HUES64 (cell line): Measurements from ENCODE around the gene FAM83G.
A peak's percentile ranks its signal among the peaks of the same experiment; 100 is the strongest.

ENCODE experiments used
- H3K27ac ChIP-seq: 2 replicates; pipeline ENCODE4 v1.7.0; 2013; ENCODE audit warnings: low read depth, low read length, inconsistent platforms
- H3K27me3 ChIP-seq: 2 replicates; pipeline ENCODE4 v1.6.1; 2013; ENCODE audit warnings: mild to moderate bottlenecking, low read length; ENCODE audit not compliant: insufficient read depth
- H3K36me3 ChIP-seq: 2 replicates; pipeline ENCODE4 v1.6.1; 2013; ENCODE audit warnings: mild to moderate bottlenecking, low read length; ENCODE audit not compliant: insufficient read depth
- H3K4me1 ChIP-seq: 2 replicates; pipeline ENCODE4 v1.6.1; 2013; ENCODE audit warnings: mild to moderate bottlenecking, low read length, moderate library complexity; ENCODE audit not compliant: insufficient read depth
- H3K4me3 ChIP-seq: 2 replicates; pipeline ENCODE4 v1.5.1; 2013; ENCODE audit warnings: mild to moderate bottlenecking, low read length, moderate library complexity
- H3K9ac ChIP-seq: 2 replicates; pipeline ENCODE4 v1.6.1; 2013; ENCODE audit warnings: mild to moderate bottlenecking, low read depth, low read length
- H3K9me3 ChIP-seq: 2 replicates; pipeline ENCODE4 v1.6.1; 2013; ENCODE audit warnings: low read depth, low read length; ENCODE audit not compliant: insufficient read depth
- WGBS: fragments of 150-250, 120-280 bp; methylation state at CpG from one replicate; pipeline ENCODE4 v1.1.7; 2013; ENCODE audit warnings: missing lambda C conversion rate; 5-methylcytosine and 5-hydroxymethylcytosine counted together

Gene FAM83G

DNA sequence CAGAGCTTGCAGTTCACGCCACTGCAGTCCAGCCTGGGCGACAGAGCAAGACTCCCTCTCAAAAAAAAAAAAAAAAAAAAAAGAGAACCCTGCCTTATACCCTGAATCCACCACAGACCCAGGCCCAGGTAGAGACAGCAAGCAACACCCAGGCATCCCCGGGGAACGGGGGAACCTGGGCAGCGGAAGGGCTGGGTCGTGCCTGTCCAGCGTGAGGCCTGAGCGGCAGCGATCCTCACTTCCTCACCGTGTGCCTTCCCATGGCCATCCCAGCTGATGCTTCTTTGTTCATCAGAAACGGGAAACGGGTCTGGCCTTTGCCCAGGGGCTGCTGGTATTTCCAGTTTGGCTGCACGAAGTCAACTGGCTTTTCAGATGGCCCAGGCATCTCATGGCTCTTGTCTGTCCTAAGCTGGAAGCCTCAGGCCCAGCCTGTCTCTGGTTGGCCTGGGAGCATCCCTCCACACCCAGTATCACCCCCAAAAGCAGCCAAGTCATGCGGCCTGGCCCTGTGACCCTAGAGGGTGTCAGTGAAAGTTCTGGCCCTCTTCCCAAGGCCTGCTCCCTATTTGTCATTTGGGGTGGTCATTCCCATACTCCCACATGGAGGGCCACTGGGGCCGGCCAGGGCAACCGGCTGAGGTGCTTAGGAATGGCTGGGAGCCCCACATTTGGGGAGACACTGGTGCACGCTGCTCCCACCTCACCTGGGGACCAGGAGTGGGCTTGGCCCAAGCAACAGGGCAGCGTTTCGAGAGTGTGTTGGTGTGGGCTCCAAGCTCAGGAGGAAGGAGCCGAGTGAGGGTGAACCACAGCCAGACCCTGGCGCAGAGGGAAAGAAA is 20.1 kb downstream of the FAM83G start:
- Histone ChIP-seq H3K4me1 (peaks cover 3% of the 10 kb centered on the region; the same call in 1 of the 2 replicates), H3K27ac (no peak overlapping the region), H3K9ac (no peak overlapping the region), H3K9me3 (no peaks in the 10 kb centered on the region), H3K4me3 (no peak overlapping the region), H3K27me3 (no peaks in the 10 kb centered on the region), H3K36me3 (peaks cover 51% of the 10 kb centered on the region)
- 95% methylated on average over 20 of the region's 21 CpGs for WGBS

DNA sequence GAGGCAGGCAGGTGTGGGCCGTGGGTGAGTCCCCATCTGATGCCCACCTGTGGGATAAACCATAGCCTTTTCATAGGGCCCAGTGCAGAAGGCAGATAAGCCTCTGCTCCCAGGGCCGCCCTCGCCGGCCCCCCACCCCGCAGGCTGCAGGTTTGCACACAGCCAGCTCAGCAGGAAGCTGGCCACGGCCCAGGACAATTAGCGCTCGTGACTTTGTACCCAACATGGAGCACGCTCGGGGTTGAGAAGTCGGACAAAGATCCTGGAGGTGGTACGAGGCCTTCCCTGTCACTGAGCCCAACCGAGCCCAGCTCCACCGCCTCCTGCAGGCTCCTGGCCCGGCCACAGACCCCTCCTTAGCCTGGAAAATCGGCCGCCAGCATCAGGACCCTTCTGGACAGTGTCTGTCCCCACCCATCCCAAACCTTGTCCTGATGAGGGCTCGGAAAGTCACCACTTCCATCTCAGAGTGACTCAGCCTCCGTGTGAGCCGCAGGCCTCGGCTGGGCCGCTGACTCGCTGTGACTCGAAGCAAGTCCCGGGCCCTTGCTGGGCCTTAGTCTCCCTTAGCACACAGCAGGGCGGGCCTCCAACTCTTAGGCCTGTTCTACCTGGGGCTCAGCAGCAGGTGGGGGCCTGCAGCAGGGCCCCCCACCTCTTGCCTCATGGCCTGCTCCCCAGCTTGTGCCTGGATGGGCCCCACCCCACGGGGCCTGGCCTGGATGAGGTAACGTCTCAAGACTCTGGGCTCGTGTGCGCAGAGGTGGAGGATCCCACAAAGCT is 22.7 kb downstream of the FAM83G start:
- H3K9ac ChIP-seq, result 0 out of 2 replicates have a peak overlapping the region, but pooled peaks have one; percentile 43
- WGBS, result 79% methylated on average over 30 of the region's 30 CpGs
- H3K4me1 ChIP-seq, result peaks cover 3% of the 10 kb centered on the region; the same call in 1 of the 2 replicates
- H3K27ac ChIP-seq, result 0 out of 2 replicates have a peak overlapping the region, but pooled peaks have one; percentile 3
- H3K4me3 ChIP-seq, result no peak overlapping the region
- no peaks in the 10 kb centered on the region for H3K27me3 ChIP-seq
- H3K9me3 ChIP-seq, result no peaks in the 10 kb centered on the region
- peaks cover 62% of the 10 kb centered on the region for H3K36me3 ChIP-seq

DNA sequence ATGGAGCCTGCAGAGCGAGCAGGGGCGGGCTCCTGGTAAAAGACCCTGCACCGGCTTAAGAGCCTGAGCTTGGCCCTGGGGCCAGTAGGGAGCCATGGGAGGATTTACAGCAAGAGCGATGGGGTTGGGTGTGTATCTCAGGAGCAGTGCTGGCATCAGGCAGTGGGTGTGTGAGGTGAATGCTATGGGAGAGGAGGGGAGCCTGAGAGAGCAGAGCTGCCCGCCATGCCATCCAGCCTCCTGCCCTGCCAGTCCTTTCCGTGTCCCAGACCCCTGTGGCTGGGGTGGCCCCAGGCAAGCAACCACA is 23.3 kb downstream of the FAM83G start:
- Histone ChIP-seq H3K4me1 (peaks cover 3% of the 10 kb centered on the region; the same call in 1 of the 2 replicates), H3K27ac (0 out of 2 replicates have a peak overlapping the region, but pooled peaks have one; percentile 3), H3K36me3 (peaks cover 62% of the 10 kb centered on the region), H3K9ac (no peak overlapping the region), H3K27me3 (no peaks in the 10 kb centered on the region), H3K9me3 (no peaks in the 10 kb centered on the region), H3K4me3 (no peak overlapping the region)
- WGBS, result 77% methylated on average over 6 of the region's 6 CpGs

DNA sequence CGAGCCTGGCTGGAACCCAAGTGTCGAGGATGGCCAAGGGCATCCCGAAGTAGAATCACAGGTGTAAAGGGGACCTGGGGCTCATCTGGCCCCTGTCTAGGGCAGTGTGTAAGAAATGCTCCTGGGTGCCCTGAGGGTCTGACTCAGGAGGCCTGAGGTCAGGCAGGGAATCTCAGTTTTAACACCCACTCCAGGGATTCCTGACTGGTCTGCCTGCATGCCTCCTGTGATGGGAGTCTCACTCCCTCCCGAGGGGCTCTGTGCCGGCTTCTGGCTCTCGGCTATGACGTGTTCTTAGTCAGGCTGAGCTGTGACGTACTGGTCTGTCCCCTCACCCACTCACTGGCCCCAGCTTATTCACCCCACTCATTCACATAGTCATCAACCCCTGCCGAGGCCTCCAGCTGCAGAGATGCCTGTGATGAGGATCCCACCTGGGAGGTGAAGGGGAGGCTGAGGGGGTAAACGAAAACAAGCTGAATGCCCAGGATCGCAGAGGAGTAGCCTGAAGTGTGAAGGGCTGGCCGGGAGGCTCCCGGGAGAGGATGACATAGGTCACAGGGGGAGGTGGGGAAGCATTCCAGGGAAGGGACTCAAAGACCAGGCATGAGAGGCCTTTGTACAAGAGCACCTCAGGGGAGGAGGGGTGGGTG is 23.8 kb downstream of the FAM83G start:
- H3K27me3 ChIP-seq, result no peaks in the 10 kb centered on the region
- H3K9me3 ChIP-seq, result no peaks in the 10 kb centered on the region
- H3K4me3 ChIP-seq, result no peak overlapping the region
- no peak overlapping the region for H3K27ac ChIP-seq
- peaks cover 60% of the 10 kb centered on the region for H3K36me3 ChIP-seq
- H3K4me1 ChIP-seq, result peaks cover 3% of the 10 kb centered on the region; the same call in 1 of the 2 replicates
- no peak overlapping the region for H3K9ac ChIP-seq
- 83% methylated on average over 13 of the region's 13 CpGs for WGBS

DNA sequence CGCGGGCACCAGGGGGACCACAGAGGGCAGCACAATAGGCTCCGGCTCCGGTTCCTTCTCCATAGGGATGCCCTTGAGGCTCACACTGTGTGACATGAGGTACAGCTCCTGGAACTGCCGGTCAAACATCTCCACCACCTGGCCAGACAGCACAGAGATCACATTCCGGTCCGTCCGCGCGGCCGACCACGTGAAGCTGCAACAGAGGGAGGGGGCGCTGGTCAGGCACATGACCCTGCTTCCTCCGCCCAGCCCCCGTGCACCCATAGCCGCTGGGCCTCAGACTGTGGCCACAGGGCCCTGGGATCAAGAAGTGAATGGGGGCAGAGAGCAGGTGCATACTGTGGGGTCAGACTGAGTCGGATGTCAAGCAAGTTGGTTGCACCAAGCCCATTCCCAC is 25.9 kb downstream of the FAM83G start:
- Histone ChIP-seq H3K4me3 (no peak overlapping the region), H3K4me1 (peaks cover 3% of the 10 kb centered on the region; the same call in 1 of the 2 replicates), H3K27me3 (no peaks in the 10 kb centered on the region), H3K9me3 (no peaks in the 10 kb centered on the region), H3K36me3 (peaks cover 53% of the 10 kb centered on the region), H3K27ac (no peak overlapping the region), H3K9ac (no peak overlapping the region)
- WGBS, result 96% methylated on average over 17 of the region's 17 CpGs

DNA sequence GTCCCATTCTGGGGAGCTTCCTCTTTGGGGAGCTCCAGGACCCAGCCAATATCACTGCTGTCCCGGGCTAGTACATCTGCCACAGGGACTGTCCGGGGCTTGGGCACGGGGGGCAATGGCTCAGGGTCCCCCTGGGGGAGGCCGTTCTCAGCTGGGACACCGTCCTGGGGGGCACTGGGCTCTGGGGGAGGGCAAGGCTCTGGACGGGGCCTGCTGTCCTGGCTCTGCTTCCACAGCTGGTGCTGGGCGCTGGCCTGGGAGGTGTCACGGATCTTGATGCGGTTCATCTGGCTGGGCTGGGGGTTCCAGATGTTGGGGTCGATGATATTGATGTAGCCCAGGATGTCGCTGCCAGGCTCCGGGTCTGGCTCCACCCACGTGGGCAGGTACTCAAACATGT is 26.5 kb downstream of the FAM83G start:
- H3K9ac ChIP-seq, result no peak overlapping the region
- no peaks in the 10 kb centered on the region for H3K27me3 ChIP-seq
- WGBS, result 93% methylated on average over 13 of the region's 13 CpGs
- no peaks in the 10 kb centered on the region for H3K9me3 ChIP-seq
- no peak overlapping the region for H3K27ac ChIP-seq
- H3K36me3 ChIP-seq, result peaks cover 55% of the 10 kb centered on the region
- H3K4me1 ChIP-seq, result peaks cover 3% of the 10 kb centered on the region; the same call in 1 of the 2 replicates
- H3K4me3 ChIP-seq, result no peak overlapping the region

DNA sequence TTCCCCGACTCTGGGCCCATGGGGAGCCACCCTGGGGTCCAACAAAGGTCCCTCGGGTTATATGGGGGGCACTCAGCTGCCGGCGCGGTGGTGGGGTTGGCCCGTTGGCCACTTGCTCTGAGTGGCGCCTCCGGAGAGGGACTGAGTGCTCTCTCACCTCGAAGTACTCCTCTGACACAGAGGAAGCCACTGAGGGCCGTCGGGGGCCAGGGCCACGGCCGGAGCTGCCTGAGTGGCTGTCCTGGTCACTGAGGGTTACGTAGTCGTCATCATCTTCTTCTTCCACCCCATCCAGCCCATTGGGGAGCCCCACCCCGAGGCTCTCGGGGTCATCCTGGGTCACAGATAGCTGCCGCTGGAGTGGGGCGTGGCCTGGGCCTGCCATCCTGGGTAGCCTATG is 26.9 kb downstream of the FAM83G start:
- no peak overlapping the region for H3K27ac ChIP-seq
- 97% methylated on average over 19 of the region's 19 CpGs for WGBS
- H3K4me3 ChIP-seq, result no peak overlapping the region
- H3K4me1 ChIP-seq, result peaks cover 3% of the 10 kb centered on the region; the same call in 1 of the 2 replicates
- H3K9ac ChIP-seq, result no peak overlapping the region
- H3K27me3 ChIP-seq, result no peaks in the 10 kb centered on the region
- no peaks in the 10 kb centered on the region for H3K9me3 ChIP-seq
- H3K36me3 ChIP-seq, result peaks cover 59% of the 10 kb centered on the region

DNA sequence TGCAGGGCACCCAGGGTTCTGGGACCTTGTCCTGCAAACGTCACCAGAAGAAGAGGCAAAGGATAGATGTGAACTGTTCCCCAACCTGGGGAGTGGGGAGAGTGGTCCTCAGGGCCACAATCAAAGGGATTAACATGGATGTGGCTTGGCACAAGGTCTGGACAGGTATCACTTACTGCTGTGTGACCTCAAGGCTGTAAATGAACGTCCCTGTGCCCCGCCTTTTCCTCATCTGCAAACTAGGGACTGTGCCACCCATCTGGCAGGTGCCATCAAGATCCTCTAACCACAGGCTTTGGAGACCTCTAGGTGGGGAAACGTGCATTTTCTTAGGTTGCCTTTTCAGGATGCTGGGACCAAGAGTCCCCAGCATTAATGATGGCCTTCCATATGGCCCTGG is 27.5 kb downstream of the FAM83G start:
- Histone ChIP-seq H3K4me3 (no peak overlapping the region), H3K27me3 (no peaks in the 10 kb centered on the region), H3K27ac (no peak overlapping the region), H3K9ac (no peak overlapping the region), H3K36me3 (peaks cover 62% of the 10 kb centered on the region), H3K9me3 (no peaks in the 10 kb centered on the region), H3K4me1 (peaks cover 3% of the 10 kb centered on the region; the same call in 1 of the 2 replicates)
- 95% methylated on average over 4 of the region's 4 CpGs for WGBS

DNA sequence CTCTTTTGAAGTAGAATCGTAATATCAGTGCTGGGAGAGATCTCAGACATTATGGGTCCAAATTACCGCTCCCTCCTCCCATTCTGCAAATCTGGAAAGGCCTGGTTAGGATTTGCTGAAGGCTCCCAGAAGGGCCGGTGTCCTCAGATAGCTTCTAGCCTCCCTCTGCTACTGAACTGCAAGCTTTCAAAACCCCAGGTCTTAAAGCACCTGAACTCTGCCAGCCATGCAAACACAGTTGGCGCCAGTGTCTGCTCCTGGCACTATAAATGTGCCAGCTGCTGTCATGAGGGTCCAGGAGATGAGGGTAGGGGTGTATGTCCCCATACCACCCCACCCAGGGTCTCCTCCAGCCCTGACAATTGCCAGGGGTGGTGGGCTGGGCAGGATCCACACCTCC is 28.4 kb downstream of the FAM83G start:
- H3K36me3 ChIP-seq, result peaks cover 70% of the 10 kb centered on the region
- no peaks in the 10 kb centered on the region for H3K27me3 ChIP-seq
- H3K9me3 ChIP-seq, result no peaks in the 10 kb centered on the region
- H3K27ac ChIP-seq, result no peak overlapping the region
- H3K9ac ChIP-seq, result no peak overlapping the region
- no peaks in the 10 kb centered on the region for H3K4me1 ChIP-seq
- H3K4me3 ChIP-seq, result no peak overlapping the region
- WGBS, result 88% methylated on average over 4 of the region's 4 CpGs

DNA sequence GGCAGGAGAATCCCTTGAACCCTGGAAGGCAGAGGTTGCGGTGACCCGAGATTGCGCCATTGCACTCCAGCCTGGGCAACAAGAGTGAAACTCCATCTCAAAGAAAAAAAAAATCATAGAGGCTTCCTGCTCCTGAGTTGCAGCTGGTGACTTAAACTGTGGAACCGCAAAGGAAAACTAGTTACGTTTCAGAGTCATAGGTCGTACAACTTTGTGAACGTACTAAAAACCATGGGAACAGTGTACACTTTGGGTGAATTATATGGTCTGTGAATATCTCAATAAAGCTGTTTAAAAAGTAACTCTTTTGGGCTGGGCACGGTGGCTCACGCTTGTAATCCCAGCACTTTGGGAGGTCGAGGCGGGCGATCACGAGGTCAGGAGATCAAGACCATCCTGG is 29.0 kb downstream of the FAM83G start:
- Histone ChIP-seq H3K27me3 (no peaks in the 10 kb centered on the region), H3K9me3 (no peaks in the 10 kb centered on the region), H3K4me1 (no peaks in the 10 kb centered on the region), H3K27ac (no peak overlapping the region), H3K9ac (no peak overlapping the region), H3K4me3 (no peak overlapping the region), H3K36me3 (peaks cover 76% of the 10 kb centered on the region)
- WGBS, result 96% methylated on average over 13 of the region's 13 CpGs
